Adrenal gland (tissue), 5 donors: Measurements from ENCODE around the gene CFTR.

Source experiments
- CTCF ChIP-seq, 6 experiments: fragments of 450-650 bp in 4 of 6; fragments of 200-600 bp in 2 of 6; sonication (generic) in 1 of 6; IDR thresholded peaks; 1 replicate in 5 of 6; 2 replicates in 1 of 6; pipeline versions ENCODE4 v1.5.1 to v1.8.0; 2016 to 2021; ENCODE audit warnings: antibody characterized with exemption in 6 of 6, mild to moderate bottlenecking in 2 of 6, moderate library complexity in 1 of 6
- POLR2A ChIP-seq, 2 donors: fragments of 450-650 bp; IDR thresholded peaks; one replicate each; pipeline ENCODE4 v1.6.1; 2017; ENCODE audit warnings: antibody characterized with exemption in 2 of 2, mild to moderate bottlenecking in 2 of 2, moderate library complexity in 1 of 2
- donor health status: DM: no; HTN: no; CAD: no.

GRCh38 chr7:117707080-117707479 lies 227.3 kb downstream of the CFTR start:
- TF ChIP-seq CTCF (IDR thresholded peaks at IDR 0.05), result no peak
- no peak for TF ChIP-seq POLR2A (IDR thresholded peaks at IDR 0.05)
